ENCODE data around the gene HRK.
"Not testable (repeated sequence)": the region's sequence is repeated elsewhere in the genome, so short reads cannot be mapped to it uniquely, and the experiment has no call there.

HRK gene

DNA sequence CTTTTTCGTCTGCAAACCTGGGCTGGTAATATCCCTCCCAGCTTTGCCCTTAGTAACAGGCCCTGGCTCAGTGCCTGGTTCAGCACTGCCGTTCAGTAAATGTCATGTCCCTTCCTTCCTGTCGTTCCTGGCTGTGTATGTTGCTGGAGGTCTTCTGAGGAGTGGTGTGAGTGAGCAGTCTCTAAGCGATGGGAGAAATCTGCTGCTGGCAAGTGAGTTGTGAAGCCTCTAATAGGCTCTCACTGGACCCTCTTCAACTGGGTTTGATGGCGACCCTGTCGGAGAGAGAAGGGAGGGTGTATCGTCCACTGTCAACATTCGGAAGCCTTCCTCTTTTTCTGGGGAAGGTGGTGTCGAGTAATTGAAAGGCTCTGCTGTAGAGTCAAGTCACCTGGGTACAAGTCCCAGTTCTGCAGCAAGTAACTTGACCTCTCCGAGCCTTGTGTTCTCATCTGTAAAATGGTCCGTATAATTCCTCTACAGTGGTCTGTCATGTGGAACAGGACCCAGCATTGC, 62.8 kb downstream of the HRK start:
- DNase-seq, result peak; percentile 76

DNA sequence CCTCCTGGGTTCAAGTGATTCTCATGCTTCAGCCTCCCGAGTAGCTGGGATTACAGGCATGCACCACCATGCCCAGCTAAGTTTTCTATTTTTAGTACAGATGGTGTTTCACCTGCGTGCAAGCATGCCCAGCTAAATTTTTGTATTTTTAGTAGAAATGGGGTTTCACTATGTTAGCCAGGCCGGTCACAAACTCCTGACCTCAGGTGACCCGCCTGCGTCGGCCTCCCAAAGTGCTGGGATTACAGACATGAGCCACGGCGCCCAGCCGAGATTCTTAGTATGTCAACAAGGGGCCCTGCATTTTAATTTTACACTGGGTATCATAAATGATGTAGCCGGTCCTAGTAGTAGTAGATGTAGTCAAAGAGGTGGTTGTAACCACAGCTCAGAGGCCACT, 66.5 kb downstream of the HRK start:
- not testable (repeated sequence) for DNase-seq

DNA sequence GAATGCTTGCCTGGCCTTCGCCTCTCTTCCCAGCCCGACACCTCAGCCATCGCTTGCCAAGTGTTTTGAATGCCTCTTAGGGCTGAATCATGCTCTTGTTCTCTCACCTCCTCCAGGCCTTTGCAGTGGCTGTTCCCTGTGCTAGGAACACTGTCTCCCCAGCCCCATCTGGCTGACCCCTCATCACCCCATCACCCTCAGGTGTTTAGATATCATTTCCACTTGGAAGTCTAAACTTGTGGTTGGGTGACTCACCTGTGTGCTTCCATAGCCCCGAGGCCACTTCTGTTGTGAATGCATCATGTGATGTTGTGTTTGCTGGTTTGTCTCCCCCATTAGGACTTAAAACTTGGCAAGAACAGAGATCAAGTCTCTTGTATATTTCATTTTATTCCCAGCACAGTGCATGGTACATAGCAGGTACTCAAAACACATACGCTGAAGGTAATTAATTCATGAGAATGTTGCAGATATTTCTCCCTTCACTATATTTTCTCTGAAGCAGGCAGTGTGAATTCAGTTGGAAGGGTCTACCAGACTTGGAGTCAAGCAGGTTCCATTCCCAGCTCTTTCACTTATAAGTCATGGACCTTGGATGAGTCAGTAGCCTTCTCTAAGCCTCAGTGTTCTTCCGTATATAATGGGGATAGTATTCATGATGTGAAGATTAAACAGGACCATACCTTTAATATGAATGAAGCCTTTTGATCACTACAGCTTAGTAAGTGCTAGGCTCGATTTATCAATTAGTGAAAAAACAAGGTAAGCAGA, 67.8 kb downstream of the HRK start:
- no peak for DNase-seq

DNA sequence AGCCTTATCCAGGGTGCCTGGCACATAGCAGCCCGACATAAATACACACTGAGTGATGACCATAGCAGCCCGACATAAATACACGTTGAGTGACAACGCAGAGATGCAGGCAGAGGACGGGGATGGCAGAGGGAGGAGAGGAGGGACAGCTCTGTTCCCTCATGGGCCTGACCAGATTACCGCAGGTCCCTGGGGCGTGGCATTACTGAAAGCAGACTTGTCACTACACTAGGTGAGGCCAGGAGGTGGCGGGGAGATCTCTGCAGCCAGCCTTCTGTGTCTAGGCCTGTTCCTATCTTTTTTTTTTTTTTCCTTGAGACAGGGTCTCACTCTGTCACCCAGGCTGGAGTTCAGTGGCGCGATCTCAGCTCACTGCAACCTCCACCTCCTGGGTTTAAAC, 69.0 kb downstream of the HRK start:
- DNase-seq, result no peak

DNA sequence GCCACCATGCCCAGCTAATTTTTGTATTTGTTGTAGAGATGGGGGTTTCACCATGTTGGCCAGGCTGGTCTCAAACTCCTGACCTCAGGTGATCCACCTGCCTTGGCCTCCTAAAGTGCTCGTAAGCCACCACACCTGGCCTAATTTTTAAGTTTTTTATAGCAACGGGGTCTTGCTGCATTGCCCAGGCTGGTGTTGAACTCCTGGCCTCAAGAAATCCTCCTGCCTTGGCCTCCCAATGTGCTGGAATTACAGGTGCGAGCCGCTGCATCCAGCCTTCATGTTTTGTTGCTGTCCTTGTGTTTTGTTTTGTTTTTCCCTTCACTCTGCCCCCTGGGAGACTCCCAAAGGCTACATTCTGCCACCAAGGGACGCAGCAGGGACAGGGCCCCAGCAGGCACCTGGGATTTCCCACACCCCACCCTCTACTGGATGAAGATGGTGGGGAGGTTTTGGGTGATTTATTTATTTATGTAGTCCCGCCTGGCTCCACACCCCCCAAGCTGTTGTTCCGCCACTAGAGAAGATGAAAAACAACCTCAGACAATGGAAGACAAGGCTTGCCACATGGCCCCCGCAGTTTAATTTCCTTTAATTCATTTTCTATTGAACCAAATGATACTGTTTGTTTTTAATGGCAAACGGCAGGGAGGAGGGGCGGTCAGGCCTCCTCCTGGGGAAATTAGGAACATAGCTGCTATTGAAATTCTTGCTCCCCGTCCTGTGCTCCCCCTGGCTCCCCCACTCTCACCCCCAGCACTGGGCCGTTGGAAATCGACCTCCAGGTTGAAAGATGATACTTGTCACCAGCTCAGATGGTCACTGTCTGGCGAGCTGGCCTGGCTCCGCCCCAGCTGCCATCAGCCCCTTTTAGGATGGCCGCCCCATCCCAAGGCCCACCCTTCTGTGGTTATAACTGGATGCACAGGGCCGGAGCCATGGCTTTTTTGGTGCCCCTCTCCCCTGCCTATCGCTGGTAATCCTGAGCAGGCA, 72.8 kb downstream of the HRK start:
- DNase-seq, result no peak

DNA sequence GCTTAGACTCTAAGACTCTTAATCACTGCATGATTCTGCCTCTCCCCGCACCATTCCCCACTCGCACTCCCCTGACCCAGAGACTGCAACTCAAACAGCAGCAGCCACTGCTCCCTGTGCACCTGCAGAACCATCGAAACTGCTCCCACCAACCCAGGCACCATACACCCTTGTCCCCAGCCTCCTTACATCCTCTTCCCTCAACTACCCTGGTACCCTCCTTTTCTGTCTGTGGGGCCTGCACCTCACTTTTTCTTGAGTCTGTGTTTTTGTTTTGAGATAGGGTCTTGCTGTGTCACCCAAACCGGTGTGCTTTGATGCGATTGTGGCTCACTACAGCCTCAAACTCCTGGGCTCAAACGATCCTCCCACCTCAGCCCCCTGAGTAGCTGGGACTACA, 73.7 kb downstream of the HRK start:
- no peak for DNase-seq

DNA sequence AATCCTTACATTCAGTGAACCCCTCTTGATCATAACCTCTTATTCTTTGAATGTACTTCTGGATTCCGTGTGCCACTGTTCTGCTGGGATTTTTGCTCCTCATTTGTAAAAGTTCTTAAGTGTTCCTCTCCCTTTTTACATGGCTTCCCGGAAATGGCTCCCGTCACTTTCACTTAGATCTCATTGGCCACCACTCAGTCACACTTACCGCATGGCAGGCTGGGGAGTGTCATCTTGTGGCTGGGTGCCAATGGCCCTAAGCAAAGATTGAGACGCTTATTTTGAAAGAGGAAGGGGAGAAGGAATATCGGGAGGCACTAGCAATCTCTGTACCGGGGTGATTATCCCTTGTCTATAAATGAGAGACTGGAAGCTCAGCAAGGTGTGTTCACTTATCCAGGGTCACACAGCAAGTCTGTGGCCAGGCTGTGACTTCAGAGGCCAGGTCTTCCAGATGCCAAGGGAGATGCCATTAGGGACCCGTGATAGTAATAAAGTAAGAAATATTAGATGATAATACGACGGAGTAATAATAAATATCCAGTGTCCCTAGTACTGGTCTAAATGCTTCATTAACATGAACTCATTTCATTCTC, 74.3 kb downstream of the HRK start:
- DNase-seq, result no peak

Data from hematopoietic multipotent progenitor cell treated with erythropoietin and hydrocortisone succinate and interleukin-3 and kit ligand, for 4 days (in vitro differentiated cells).